SK-N-SH (cell line): ENCODE measurements around the gene PPP3CA. TPM values are rescaled to one million over a fixed set of nuclear protein-coding genes. Genes with fewer than 3 reads are reported as not detected.

ENCODE experiments used
- CTCF ChIA-PET: fragments of 300-600, 350-600 bp; formaldehyde crosslinking; extraction: SDS; loops from one replicate; lab custom pipeline; 2021; lab: Yijun Ruan, JAX
- POLR2A ChIA-PET: fragments of 350-600 bp; sonication (Branson Sonifier 250); formaldehyde crosslinking; extraction: SDS; loops from one replicate; lab custom pipeline; 2020; ENCODE audit warnings: antibody characterized with exemption, inconsistent platforms; lab: Yijun Ruan, JAX
- DNase-seq: peaks from one replicate; pipeline ENCODE4 v3.0.0; 2012
- H2AFZ ChIP-seq: fragments of 200-600 bp; sonication (generic); 2 replicates; pipeline ENCODE4 v1.8.1; 2016; ENCODE audit warnings: antibody characterized with exemption, mild to moderate bottlenecking, low read depth
- H3F3A ChIP-seq: fragments of 200-600 bp; sonication (generic); replicated peaks from 2 replicates; pipeline ENCODE3; 2016; ENCODE audit warnings: antibody characterized with exemption, mild to moderate bottlenecking; ENCODE audit not compliant: insufficient read depth
- H3K27ac ChIP-seq, 2 experiments: fragments of 200-500 bp in 1 of 2; fragments of 200-600 bp in 1 of 2; sonication (Bioruptor generic) in 1 of 2; sonication (generic), shearing (Covaris generic) in 1 of 2; 2 replicates each; pipeline versions ENCODE4 v1.5.1 to v1.6.1; 2014 to 2016; ENCODE audit warnings: low read depth in 2 of 2, inconsistent platforms in 1 of 2, low read length in 1 of 2, mild to moderate bottlenecking in 1 of 2, mixed read lengths in 1 of 2
- H3K27me3 ChIP-seq: fragments of 200-600 bp; sonication (generic), shearing (Covaris generic); 2 replicates; pipeline ENCODE4 v1.6.1; 2016; ENCODE audit warnings: mixed run types; ENCODE audit not compliant: insufficient read depth
- H3K36me3 ChIP-seq, 2 experiments: fragments of 200-500 bp in 1 of 2; fragments of 200-600 bp in 1 of 2; sonication (Bioruptor generic) in 1 of 2; sonication (generic) in 1 of 2; replicated peaks in 1 of 2; 2 replicates each; pipeline versions ENCODE3 to v1.5.1; 2014 to 2016; ENCODE audit warnings: low read length in 1 of 2, mild to moderate bottlenecking in 1 of 2; ENCODE audit not compliant: insufficient read depth in 2 of 2, control insufficient read depth in 1 of 2
- H3K4me1 ChIP-seq, 2 experiments: fragments of 200-500 bp in 1 of 2; fragments of 200-600 bp in 1 of 2; sonication (Bioruptor generic) in 1 of 2; sonication (generic), shearing (Covaris generic) in 1 of 2; 2 replicates each; pipeline versions ENCODE4 v1.5.1 to v1.6.1; 2014 to 2016; ENCODE audit warnings: low read depth in 1 of 2, low read length in 1 of 2, mixed run types in 1 of 2; ENCODE audit not compliant: insufficient read depth in 2 of 2, control insufficient read depth in 1 of 2
- H3K4me2 ChIP-seq: fragments of 200-600 bp; sonication (generic), shearing (Covaris generic); 2 replicates; pipeline ENCODE4 v1.6.1; 2017; ENCODE audit warnings: mixed run types
- H3K4me3 ChIP-seq, 2 experiments: fragments of 200-500 bp in 1 of 2; fragments of 200-600 bp in 1 of 2; sonication (Bioruptor generic) in 1 of 2; sonication (generic), shearing (Covaris generic) in 1 of 2; 2 replicates each; pipeline versions ENCODE4 v1.5.1 to v1.8.1; 2014 to 2016; ENCODE audit warnings: low read depth in 2 of 2, inconsistent platforms in 1 of 2, low read length in 1 of 2, mild to moderate bottlenecking in 1 of 2, mixed read lengths in 1 of 2, moderate library complexity in 1 of 2
- H3K79me2 ChIP-seq: fragments of 200-600 bp; sonication (generic); 2 replicates; pipeline ENCODE4 v1.8.1; 2017; ENCODE audit warnings: mild to moderate bottlenecking; ENCODE audit not compliant: insufficient read depth
- H3K9ac ChIP-seq: fragments of 200-600 bp; sonication (generic); 2 replicates; pipeline ENCODE4 v1.6.1; 2017; ENCODE audit warnings: mixed run types
- H3K9me2 ChIP-seq: fragments of 200-600 bp; sonication (generic); 2 replicates; pipeline ENCODE4 v1.6.1; 2017; ENCODE audit warnings: mixed run types
- H3K9me3 ChIP-seq: fragments of 200-600 bp; sonication (generic); 2 replicates; pipeline ENCODE4 v1.6.1; 2017; ENCODE audit warnings: mixed run types, mild to moderate bottlenecking, moderate library complexity
- H4K20me1 ChIP-seq: fragments of 200-600 bp; sonication (generic); 2 replicates; pipeline ENCODE4 v1.6.1; 2017; ENCODE audit warnings: mild to moderate bottlenecking, mixed run types; ENCODE audit not compliant: insufficient read depth
- EP300 ChIP-seq, 2 experiments: IDR thresholded peaks; 2 replicates each; pipeline versions ENCODE4 v1.4.0 to v1.6.1; 2012; ENCODE audit warnings: borderline replicate concordance in 1 of 2, low read depth in 1 of 2, low read length in 1 of 2
- EZH2phosphoT487 ChIP-seq: fragments of 200-600 bp; sonication (generic); IDR thresholded peaks from 2 replicates; pipeline ENCODE4 v1.6.1; 2017; ENCODE audit warnings: low read depth, mixed run types, mild to moderate bottlenecking, antibody characterized with exemption, moderate library complexity, borderline replicate concordance
- FOSL2 ChIP-seq: IDR thresholded peaks from 2 replicates; pipeline ENCODE4 v1.4.0; 2012; ENCODE audit warnings: low read depth, mild to moderate bottlenecking, moderate library complexity, borderline replicate concordance
- GABPA ChIP-seq: IDR thresholded peaks from 2 replicates; pipeline ENCODE4 v1.4.0; 2012; ENCODE audit warnings: low read depth, mild to moderate bottlenecking
- JUND ChIP-seq: IDR thresholded peaks from 2 replicates; pipeline ENCODE4 v1.4.0; 2012
- NFIC ChIP-seq: IDR thresholded peaks from 2 replicates; pipeline ENCODE4 v1.4.0; 2012; ENCODE audit warnings: borderline replicate concordance
- RAD21 ChIP-seq: IDR thresholded peaks from 2 replicates; pipeline ENCODE4 v1.6.1; 2012; ENCODE audit warnings: mild to moderate bottlenecking, low read length
- RCOR1 ChIP-seq: fragments of 150-350 bp; IDR thresholded peaks from 2 replicates; pipeline ENCODE4 v1.6.1; 2017; ENCODE audit warnings: antibody characterized with exemption, low read length
- RXRA ChIP-seq: IDR thresholded peaks from 2 replicates; pipeline ENCODE4 v1.4.0; 2012; ENCODE audit warnings: low read depth, mild to moderate bottlenecking, borderline replicate concordance
- TCF12 ChIP-seq: IDR thresholded peaks from 2 replicates; pipeline ENCODE4 v1.4.0; 2012
- WGBS: methylation state at CpG from one replicate; pipeline ENCODE4 v1.1.6; 2017; ENCODE audit warnings: low lambda C conversion rate; 5-methylcytosine and 5-hydroxymethylcytosine counted together
- polyA plus RNA-seq, 3 experiments: library from polyadenylated mRNA; depleted of rRNA; stranded (reverse); fragments of >200 nt; gene quantifications; 2 replicates each; pipeline ENCODE4 v1.2.3, GENCODE V29; 2012
- TF ChIP-seq, protein P1 (sequence below): IDR thresholded peaks from 2 replicates; pipeline ENCODE4 v1.4.0; 2012; ENCODE audit warnings: low read depth
- TF ChIP-seq, protein P2 (sequence below): fragments of 150-350 bp; IDR thresholded peaks from 2 replicates; pipeline ENCODE4 v1.6.1; 2017; ENCODE audit warnings: antibody characterized with exemption, low read length, low read depth, borderline replicate concordance
- TF ChIP-seq, protein P3 (sequence below): IDR thresholded peaks from 2 replicates; pipeline ENCODE4 v1.4.0; 2012; ENCODE audit warnings: low read depth, borderline replicate concordance

The PPP3CA gene
- polyA plus RNA-seq, 1 of the 3 experiments (the other 2 are of a cell fraction): 10.7 TPM

DNA sequence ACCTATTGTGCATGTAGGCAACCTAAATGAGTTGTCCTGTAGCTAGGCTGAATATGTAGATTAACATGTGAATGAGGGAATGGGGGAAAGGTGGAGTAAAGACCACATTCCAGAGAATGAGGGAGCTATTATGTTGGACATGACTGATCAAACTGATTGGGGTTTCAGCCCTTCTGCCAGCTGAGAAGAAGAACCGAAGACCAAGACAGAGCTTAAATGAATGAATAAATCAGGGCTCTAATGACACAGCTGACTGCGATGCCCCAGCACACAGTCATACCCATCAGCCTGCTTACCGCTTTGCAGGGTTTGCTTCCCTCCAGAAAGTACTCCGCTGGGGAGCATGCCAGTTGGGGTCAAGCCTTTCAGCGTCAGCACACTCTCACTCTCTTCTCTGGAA is 315.4 kb downstream of the PPP3CA start:
- no peak for DNase-seq
- no peak overlapping the region for H3K4me3 ChIP-seq
- H3K79me2 ChIP-seq: no peaks in the 10 kb centered on the region
- ChIA-PET CTCF (no interaction called here), POLR2A (no interaction called here)
- WGBS: 75% methylated on average over 5 of the region's 5 CpGs
- H3K27ac ChIP-seq: no peak overlapping the region
- no peak overlapping the region for H3K4me2 ChIP-seq
- peaks cover 3% of the 10 kb centered on the region for H3F3A ChIP-seq
- no peaks in the 10 kb centered on the region for H3K27me3 ChIP-seq
- no peaks in the 10 kb centered on the region for H4K20me1 ChIP-seq
- peaks cover 0 to 7% of the 10 kb centered on the region in 2 experiments; a peak in 3 of 4 replicates for H3K4me1 ChIP-seq
- peaks cover 15 to 17% of the 10 kb centered on the region in 2 experiments for H3K36me3 ChIP-seq
- TF ChIP-seq, protein P1, sequence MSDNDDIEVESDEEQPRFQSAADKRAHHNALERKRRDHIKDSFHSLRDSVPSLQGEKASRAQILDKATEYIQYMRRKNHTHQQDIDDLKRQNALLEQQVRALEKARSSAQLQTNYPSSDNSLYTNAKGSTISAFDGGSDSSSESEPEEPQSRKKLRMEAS: no peak
- H3K9me3 ChIP-seq: no peaks in the 10 kb centered on the region
- H3K9ac ChIP-seq: no peak overlapping the region
- H3K9me2 ChIP-seq: no peaks in the 10 kb centered on the region
- no peak overlapping the region for H2AFZ ChIP-seq

- no peak overlapping the region for H3K4me3 ChIP-seq
- no peak for DNase-seq
- H3K9ac ChIP-seq: no peak overlapping the region
- H3K4me2 ChIP-seq: no peak overlapping the region
- no peaks in the 10 kb centered on the region for H3K9me3 ChIP-seq
- no peaks in the 10 kb centered on the region for H3K79me2 ChIP-seq
- ChIA-PET POLR2A (no interaction called here), CTCF (interaction anchor here (0.6 kb wide), 2 partner anchors 532 to 1168 kb away, joined by 3 read pairs; no protein-coding TSS in a partner anchor)
- H3F3A ChIP-seq: peaks cover 2% of the 10 kb centered on the region
- peaks cover 23 to 28% of the 10 kb centered on the region in 2 experiments for H3K36me3 ChIP-seq
- H2AFZ ChIP-seq: no peak overlapping the region
- TF ChIP-seq TCF12 (no peak), RAD21 (no peak), EZH2phosphoT487 (no peak), RXRA (no peak), RCOR1 (no peak), FOSL2 (no peak), GABPA (no peak), JUND (no peak), EP300 (IDR thresholded peaks at IDR 0.05; ENCODE audit: borderline replicate concordance in 1 of 2, low read depth in 1 of 2, low read length in 1 of 2) (no peak), NFIC (no peak)
- TF ChIP-seq, protein P2, sequence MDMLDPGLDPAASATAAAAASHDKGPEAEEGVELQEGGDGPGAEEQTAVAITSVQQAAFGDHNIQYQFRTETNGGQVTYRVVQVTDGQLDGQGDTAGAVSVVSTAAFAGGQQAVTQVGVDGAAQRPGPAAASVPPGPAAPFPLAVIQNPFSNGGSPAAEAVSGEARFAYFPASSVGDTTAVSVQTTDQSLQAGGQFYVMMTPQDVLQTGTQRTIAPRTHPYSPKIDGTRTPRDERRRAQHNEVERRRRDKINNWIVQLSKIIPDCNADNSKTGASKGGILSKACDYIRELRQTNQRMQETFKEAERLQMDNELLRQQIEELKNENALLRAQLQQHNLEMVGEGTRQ: no peak
- TF ChIP-seq, protein P3, sequence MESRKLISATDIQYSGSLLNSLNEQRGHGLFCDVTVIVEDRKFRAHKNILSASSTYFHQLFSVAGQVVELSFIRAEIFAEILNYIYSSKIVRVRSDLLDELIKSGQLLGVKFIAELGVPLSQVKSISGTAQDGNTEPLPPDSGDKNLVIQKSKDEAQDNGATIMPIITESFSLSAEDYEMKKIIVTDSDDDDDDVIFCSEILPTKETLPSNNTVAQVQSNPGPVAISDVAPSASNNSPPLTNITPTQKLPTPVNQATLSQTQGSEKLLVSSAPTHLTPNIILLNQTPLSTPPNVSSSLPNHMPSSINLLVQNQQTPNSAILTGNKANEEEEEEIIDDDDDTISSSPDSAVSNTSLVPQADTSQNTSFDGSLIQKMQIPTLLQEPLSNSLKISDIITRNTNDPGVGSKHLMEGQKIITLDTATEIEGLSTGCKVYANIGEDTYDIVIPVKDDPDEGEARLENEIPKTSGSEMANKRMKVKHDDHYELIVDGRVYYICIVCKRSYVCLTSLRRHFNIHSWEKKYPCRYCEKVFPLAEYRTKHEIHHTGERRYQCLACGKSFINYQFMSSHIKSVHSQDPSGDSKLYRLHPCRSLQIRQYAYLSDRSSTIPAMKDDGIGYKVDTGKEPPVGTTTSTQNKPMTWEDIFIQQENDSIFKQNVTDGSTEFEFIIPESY: no peak
- no peaks in the 10 kb centered on the region for H3K27me3 ChIP-seq
- no peaks in the 10 kb centered on the region for H4K20me1 ChIP-seq
- H3K9me2 ChIP-seq: no peaks in the 10 kb centered on the region
- H3K27ac ChIP-seq: no peak overlapping the region
- peaks cover 0 to 7% of the 10 kb centered on the region in 2 experiments; a peak in 3 of 4 replicates for H3K4me1 ChIP-seq
These were observed 318.4 kb downstream of the PPP3CA start for GRCh38 chr4:101028886-101029285.
